ENCODE results near the gene NR2F1-AS1. TPM values are rescaled to one million over a fixed set of nuclear protein-coding genes. Genes with fewer than 3 reads are reported as not detected.

The NR2F1-AS1 gene
- total RNA-seq, 2 experiments from 2014 or later: not detected

GRCh38 chr5:93600409-93601070 lies 19.5 kb upstream of the NR2F1-AS1 start:
- no peak overlapping the region for H3K4me3 Mint-ChIP-seq
- ChIA-PET CTCF (interaction anchor here (1.1 to 1.2 kb wide), 2 partner anchors 8 to 201 kb away, joined by 3 to 4 read pairs; no protein-coding TSS in a partner anchor), POLR2A (interaction anchor here (1.1 kb wide), 1 partner anchor 14 kb away, joined by 3 read pairs; no protein-coding TSS in a partner anchor)
- no peak for DNase-seq
- H3K27ac Mint-ChIP-seq: no peak overlapping the region
- peaks cover 9% of the 10 kb centered on the region for H3K36me3 Mint-ChIP-seq (ENCODE audit: low read depth)
- H3K4me1 Mint-ChIP-seq: peaks cover 4% of the 10 kb centered on the region
- H3K9me3 Mint-ChIP-seq: peaks cover 3% of the 10 kb centered on the region
- H3K27me3 Mint-ChIP-seq: peaks cover 40% of the 10 kb centered on the region

DNA sequence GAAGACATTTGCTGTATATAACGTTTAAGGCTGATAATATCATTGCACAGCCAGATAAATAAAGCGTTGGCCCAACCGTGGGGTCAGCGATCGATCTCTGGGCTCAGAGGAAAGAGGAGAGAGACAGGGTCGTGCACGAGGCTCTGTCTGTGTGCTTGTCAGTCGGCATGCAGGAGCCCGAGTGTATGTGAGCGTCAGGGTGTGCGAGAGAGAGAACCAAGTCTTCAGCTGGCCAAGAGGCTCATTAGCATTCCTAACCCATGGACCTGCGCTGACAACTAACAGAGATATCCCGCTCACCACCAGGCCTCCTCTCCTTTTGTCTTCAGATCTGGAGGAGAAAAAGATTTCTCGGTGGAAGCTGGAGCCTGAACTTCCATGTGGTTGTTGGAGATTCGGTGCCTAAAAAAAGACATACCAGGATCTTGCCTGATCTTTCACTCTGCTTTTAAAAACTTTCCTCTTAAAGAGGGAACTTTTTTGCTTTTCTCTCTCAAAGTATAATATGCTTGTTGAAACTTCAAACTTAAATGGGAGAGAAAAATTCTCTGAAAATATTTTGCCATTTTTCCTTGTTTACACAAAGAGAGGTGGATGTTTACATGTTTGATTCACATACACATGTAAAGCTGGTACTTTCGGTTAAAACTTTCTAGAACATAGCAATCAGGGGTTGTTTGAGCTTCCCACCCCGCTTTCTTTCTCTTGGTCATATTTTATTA lies 18.5 kb upstream of the NR2F1-AS1 start:
- Mint-ChIP-seq H3K4me1 (peaks cover 7% of the 10 kb centered on the region), H3K9me3 (peaks cover 3% of the 10 kb centered on the region), H3K27ac (no peak overlapping the region), H3K4me3 (no peak overlapping the region), H3K27me3 (peaks cover 40% of the 10 kb centered on the region), H3K36me3 (ENCODE audit: low read depth) (peaks cover 15% of the 10 kb centered on the region)
- ChIA-PET POLR2A (interaction anchor here (1.4 kb wide), 1 partner anchor 13 kb away, joined by 3 read pairs; no protein-coding TSS in a partner anchor), CTCF (no interaction called here)
- DNase-seq: no peak

DNA sequence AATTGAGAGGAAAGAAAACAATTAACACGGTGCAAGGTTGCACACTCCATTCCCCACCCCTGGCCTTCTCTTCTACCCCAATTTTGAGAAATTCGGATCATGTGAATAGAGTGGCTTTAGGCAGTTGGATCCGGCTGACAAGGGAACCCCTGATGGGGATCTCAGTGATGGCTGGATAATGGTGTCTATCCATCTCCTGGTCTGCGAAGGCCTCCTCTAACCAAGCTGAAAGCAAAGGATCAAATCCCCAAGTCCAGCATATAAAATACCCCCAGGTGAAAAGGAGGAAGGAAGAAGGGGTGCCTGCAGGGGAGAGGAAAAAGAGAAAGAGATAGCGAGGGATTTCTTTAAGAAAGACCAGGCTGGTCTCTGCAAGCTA lies 18.0 kb upstream of the NR2F1-AS1 start:
- POLR2A ChIA-PET: interaction anchor here (1.4 kb wide), 1 partner anchor 13 kb away, joined by 3 read pairs; no protein-coding TSS in a partner anchor
- Mint-ChIP-seq H3K4me1 (peaks cover 7% of the 10 kb centered on the region), H3K27me3 (peaks cover 44% of the 10 kb centered on the region)

DNA sequence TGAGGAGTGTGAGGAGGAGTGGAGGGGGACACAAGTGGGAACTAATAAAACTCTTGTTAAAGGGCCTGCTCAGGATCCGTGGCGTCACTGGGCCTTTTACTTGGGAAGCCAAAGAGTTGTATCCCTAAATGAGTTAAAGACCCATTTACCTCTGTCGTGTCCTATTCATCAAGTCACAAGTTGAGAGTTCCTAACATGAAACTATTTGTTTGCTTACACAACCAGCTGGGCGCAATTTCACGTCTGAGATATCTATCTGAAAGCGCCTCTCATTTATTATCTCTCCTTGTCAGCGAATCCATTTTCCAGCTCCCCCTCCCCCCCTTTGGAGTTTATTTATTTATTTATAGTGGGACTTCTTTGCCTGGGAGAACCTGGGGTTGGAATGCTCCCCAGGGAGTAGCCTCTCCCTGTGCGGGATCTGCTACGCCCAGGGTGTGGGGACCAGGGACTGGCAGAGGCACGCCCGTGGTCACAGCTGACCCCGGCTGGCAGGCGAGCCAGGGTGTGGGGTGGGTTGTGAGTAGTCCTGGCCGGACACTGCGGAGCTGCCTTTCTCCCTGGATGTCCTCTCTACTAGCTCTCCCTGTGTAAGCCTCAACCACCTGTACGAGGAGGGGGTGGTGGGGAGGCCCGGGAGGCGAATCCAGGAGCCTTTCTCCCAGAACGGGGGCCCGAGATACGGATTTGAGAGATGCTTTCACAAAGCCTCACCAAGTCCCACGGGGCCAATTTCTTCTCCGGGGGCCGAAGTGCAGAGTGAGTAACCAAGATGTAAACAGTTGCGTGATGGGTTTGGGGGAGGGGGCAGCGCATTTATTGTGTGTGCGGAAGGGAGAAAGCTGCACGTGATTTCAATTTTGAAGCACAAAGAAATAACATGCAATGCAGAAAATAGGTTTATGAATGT lies 17.3 kb upstream of the NR2F1-AS1 start:
- peaks cover 15% of the 10 kb centered on the region for H3K36me3 Mint-ChIP-seq (ENCODE audit: low read depth)
- no peak overlapping the region for H3K27ac Mint-ChIP-seq
- H3K9me3 Mint-ChIP-seq: peaks cover 3% of the 10 kb centered on the region
- POLR2A ChIA-PET: interaction anchor here (1.4 kb wide), 1 partner anchor 14 kb away, joined by 3 read pairs; no protein-coding TSS in a partner anchor
- H3K4me3 Mint-ChIP-seq: no peak overlapping the region
- DNase-seq: no peak
- CTCF ChIA-PET: interaction anchor here (0.7 kb wide), 1 partner anchor 23 kb away, joined by 3 read pairs; no protein-coding TSS in a partner anchor
- H3K4me1 Mint-ChIP-seq: peaks cover 5% of the 10 kb centered on the region
- H3K27me3 Mint-ChIP-seq: peaks cover 46% of the 10 kb centered on the region

More for the DNA sequence above, 18.0 kb upstream of the NR2F1-AS1 start:
- Mint-ChIP-seq H3K27ac (no peak overlapping the region), H3K9me3 (peaks cover 3% of the 10 kb centered on the region), H3K4me3 (no peak overlapping the region), H3K36me3 (ENCODE audit: low read depth) (peaks cover 17% of the 10 kb centered on the region)
- CTCF ChIA-PET: no interaction called here
- no peak for DNase-seq

DNA sequence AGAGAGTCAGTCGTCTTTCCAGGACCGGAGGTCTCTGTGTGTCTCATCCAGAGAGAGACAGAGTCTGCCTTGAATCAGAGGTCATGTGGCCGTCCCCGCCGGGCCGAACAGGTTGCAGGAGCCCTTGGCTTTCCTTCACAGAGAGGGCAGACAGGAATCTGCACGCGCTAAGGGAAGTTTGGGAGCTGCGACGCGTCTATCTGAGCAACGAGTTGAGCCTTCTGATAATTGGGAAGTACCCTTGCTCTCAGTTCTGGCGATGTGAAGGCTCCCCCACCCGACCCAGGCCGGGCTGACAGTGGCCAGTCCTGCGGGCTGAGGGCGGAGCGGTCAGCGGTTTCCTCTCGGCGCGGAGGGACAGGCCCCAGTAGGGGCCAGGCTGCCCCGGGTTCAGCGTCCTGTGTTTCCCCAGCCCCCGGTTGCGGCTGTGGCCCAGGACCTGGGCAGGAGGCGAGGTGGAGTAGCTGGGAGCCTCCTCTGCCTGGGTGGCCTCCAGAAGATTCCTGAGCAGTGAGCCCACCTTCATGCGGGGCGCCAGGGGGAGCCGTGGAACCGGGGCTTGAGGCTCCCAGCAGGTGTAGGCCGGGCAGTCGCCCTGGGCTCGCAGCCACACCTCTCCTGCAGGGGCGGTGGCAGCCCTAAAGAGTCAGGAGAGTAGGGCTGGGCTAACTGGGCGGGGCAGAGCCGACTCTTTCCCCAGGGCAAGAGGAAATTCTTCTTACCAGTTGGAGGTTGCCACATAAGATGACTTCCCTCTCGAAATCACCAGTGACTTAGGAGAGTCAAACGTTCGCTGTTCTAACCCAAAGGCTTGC lies 15.9 kb upstream of the NR2F1-AS1 start:
- no peak overlapping the region for H3K4me3 Mint-ChIP-seq
- H3K9me3 Mint-ChIP-seq: peaks cover 3% of the 10 kb centered on the region
- peaks cover 56% of the 10 kb centered on the region for H3K27me3 Mint-ChIP-seq
- peaks cover 5% of the 10 kb centered on the region for H3K4me1 Mint-ChIP-seq
- peaks cover 17% of the 10 kb centered on the region for H3K36me3 Mint-ChIP-seq (ENCODE audit: low read depth)
- CTCF ChIA-PET: interaction anchor here (0.6 to 0.8 kb wide), 3 partner anchors 11 to 24 kb away, joined by 3 read pairs; partner anchors contain the start of gene NR2F1-AS1
- H3K27ac Mint-ChIP-seq: no peak overlapping the region
- DNase-seq: no peak
- POLR2A ChIA-PET: no interaction called here

DNA sequence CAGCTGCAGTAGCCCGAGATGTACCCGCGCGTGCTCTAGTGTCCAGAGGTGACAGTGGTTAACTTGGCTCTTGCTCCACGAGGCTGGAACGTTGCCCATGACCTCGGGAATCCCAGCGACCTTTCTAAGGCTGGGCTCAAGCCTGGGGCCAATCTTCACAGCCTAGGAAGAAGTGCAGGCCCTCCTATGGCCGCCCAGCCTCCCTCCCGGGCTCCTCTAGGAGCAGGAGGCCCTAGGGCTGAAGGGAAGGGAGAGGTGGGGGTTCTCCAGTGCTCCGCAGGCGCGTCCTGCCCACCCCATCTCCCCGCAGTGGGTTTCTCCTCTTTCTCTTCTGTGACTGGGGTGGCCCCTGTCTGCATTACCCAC lies 15.3 kb upstream of the NR2F1-AS1 start:
- peaks cover 3% of the 10 kb centered on the region for H3K9me3 Mint-ChIP-seq
- H3K4me1 Mint-ChIP-seq: peaks cover 5% of the 10 kb centered on the region
- peaks cover 62% of the 10 kb centered on the region for H3K27me3 Mint-ChIP-seq
- POLR2A ChIA-PET: interaction anchor here (1.0 kb wide), 1 partner anchor 9 kb away, joined by 3 read pairs; no protein-coding TSS in a partner anchor
- H3K4me3 Mint-ChIP-seq: no peak overlapping the region
- peaks cover 17% of the 10 kb centered on the region for H3K36me3 Mint-ChIP-seq (ENCODE audit: low read depth)
- no peak overlapping the region for H3K27ac Mint-ChIP-seq
- CTCF ChIA-PET: no interaction called here
- no peak for DNase-seq

DNA sequence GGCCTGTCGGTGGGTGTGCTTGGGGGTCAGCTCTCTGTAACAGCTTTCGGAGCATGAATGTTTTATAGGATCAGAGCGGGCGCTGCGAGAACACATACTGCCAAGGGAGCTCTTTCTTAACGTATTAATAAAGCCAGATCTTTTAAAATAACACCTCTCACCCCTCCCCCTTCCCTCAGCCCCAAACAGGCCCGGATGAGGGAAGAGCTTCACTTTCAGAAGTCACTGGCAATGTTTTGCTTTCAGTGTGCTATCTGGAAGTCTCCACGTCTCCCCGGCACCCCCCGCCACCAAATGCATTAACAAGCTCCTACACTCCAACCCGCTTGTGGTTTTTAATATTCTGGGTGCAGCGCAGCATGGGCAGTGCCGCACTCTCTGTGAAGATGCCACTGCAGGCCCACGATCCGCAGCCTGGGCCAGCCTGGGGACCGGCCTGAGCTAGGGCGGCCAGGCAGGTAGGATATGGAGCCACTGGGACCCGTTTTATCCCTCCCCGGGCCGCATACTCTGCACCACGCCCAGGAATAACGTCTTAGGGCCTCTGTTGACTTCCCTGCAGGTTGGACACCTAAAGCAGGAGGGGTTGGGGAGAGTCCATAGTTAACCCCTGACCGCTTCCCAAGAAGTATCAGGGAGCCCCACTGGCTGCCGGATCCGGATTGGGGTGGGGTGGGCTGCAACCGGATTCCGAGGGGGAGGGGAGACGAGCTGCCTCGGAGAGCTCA lies 14.6 kb upstream of the NR2F1-AS1 start:
- no peak for DNase-seq
- Mint-ChIP-seq H3K36me3 (ENCODE audit: low read depth) (peaks cover 17% of the 10 kb centered on the region), H3K27me3 (peaks cover 69% of the 10 kb centered on the region), H3K4me3 (no peak overlapping the region), H3K27ac (no peak overlapping the region), H3K9me3 (peaks cover 3% of the 10 kb centered on the region), H3K4me1 (peaks cover 5% of the 10 kb centered on the region)
- ChIA-PET CTCF (interaction anchor here (1.0 to 1.3 kb wide), 2 partner anchors 9 to 12 kb away, joined by 4 to 7 read pairs; no protein-coding TSS in a partner anchor), POLR2A (interaction anchor here (1.0 to 1.2 kb wide), 2 partner anchors 9 to 17 kb away, joined by 3 to 4 read pairs; no protein-coding TSS in a partner anchor)

- no peak for DNase-seq
- Mint-ChIP-seq H3K4me1 (peaks cover 5% of the 10 kb centered on the region), H3K27me3 (peaks cover 76% of the 10 kb centered on the region), H3K36me3 (ENCODE audit: low read depth) (peaks cover 17% of the 10 kb centered on the region), H3K27ac (no peak overlapping the region), H3K4me3 (no peak overlapping the region), H3K9me3 (peaks cover 3% of the 10 kb centered on the region)
- POLR2A ChIA-PET: interaction anchor here (1.2 kb wide), 1 partner anchor 17 kb away, joined by 4 read pairs; no protein-coding TSS in a partner anchor
- CTCF ChIA-PET: interaction anchor here (1.0 to 1.3 kb wide), 2 partner anchors 8 to 13 kb away, joined by 4 to 7 read pairs; no protein-coding TSS in a partner anchor
Measured at GRCh38 chr5:93594591-93595419, 13.8 kb upstream of the NR2F1-AS1 start.

DNA sequence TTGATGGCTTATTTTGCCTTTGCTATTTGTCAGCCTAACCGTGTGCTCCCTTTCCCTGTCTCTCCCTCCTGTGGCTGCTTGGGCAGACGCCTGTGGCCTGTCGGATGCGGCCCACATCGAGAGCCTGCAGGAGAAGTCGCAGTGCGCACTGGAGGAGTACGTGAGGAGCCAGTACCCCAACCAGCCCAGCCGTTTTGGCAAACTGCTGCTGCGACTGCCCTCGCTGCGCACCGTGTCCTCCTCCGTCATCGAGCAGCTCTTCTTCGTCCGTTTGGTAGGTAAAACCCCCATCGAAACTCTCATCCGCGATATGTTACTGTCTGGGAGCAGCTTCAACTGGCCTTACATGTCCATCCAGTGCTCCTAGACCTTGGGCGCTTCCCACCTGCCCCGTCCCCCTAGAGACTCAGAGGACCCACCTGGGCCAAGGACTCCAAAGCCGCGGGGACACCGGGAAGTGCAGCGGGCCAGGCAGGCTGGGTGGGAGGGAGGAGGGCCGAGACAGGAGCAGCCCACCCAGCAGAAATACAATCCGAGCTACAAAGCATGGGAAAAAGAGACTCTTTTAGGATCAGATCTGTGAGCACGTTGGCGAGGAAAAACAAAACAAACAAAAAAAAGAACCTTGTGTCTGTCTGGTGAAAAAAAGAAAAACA lies 12.6 kb upstream of the NR2F1-AS1 start:
- peaks cover 21% of the 10 kb centered on the region for H3K36me3 Mint-ChIP-seq (ENCODE audit: low read depth)
- no peak overlapping the region for H3K4me3 Mint-ChIP-seq
- peaks cover 3% of the 10 kb centered on the region for H3K9me3 Mint-ChIP-seq
- DNase-seq: no peak
- ChIA-PET POLR2A (no interaction called here), CTCF (no interaction called here)
- H3K4me1 Mint-ChIP-seq: peaks cover 9% of the 10 kb centered on the region
- H3K27me3 Mint-ChIP-seq: peaks cover 88% of the 10 kb centered on the region
- H3K27ac Mint-ChIP-seq: no peak overlapping the region

- ChIA-PET CTCF (interaction anchor here (1.3 kb wide), 1 partner anchor 9 kb away, joined by 3 read pairs; no protein-coding TSS in a partner anchor), POLR2A (no interaction called here)
- peaks cover 24% of the 10 kb centered on the region for H3K36me3 Mint-ChIP-seq (ENCODE audit: low read depth)
- peaks cover 12% of the 10 kb centered on the region for H3K4me1 Mint-ChIP-seq
- H3K27me3 Mint-ChIP-seq: peaks cover 89% of the 10 kb centered on the region
- H3K9me3 Mint-ChIP-seq: peaks cover 3% of the 10 kb centered on the region
- DNase-seq: no peak
- no peak overlapping the region for H3K27ac Mint-ChIP-seq
- H3K4me3 Mint-ChIP-seq: no peak overlapping the region
Measured at GRCh38 chr5:93592883-93593282, 11.9 kb upstream of the NR2F1-AS1 start.
